HuH-7.5 (cell line): Measurements from ENCODE around the gene UBE2N.
"Not testable (repeated sequence)": the region's sequence is repeated elsewhere in the genome, so short reads cannot be mapped to it uniquely, and the experiment has no call there.

Experiments used
- DNase-seq: peaks from one replicate; pipeline ENCODE4 v3.0.0; 2011; ENCODE audit warnings: low spot score

Gene UBE2N

DNA sequence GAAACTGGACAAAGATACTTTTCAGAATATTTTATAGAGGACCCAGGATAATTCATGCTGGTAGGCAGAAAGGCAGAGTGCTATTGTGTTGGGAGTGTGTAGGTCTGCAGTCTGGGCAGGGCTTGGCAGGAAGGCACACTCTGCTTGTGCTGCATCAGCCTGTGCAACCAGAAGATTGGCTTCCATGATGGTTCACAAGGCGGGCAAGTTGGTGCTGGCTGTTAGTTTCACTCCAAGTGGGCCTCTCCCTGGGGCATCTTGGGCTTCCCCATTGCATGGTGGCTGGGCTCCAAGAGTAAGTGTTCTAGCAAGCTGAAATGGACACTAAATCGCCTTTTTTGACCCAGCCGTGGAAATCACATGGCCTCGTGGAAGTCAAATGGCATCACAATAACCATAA lies 1.8 kb upstream of the UBE2N start:
- DNase-seq, result no peak

DNA sequence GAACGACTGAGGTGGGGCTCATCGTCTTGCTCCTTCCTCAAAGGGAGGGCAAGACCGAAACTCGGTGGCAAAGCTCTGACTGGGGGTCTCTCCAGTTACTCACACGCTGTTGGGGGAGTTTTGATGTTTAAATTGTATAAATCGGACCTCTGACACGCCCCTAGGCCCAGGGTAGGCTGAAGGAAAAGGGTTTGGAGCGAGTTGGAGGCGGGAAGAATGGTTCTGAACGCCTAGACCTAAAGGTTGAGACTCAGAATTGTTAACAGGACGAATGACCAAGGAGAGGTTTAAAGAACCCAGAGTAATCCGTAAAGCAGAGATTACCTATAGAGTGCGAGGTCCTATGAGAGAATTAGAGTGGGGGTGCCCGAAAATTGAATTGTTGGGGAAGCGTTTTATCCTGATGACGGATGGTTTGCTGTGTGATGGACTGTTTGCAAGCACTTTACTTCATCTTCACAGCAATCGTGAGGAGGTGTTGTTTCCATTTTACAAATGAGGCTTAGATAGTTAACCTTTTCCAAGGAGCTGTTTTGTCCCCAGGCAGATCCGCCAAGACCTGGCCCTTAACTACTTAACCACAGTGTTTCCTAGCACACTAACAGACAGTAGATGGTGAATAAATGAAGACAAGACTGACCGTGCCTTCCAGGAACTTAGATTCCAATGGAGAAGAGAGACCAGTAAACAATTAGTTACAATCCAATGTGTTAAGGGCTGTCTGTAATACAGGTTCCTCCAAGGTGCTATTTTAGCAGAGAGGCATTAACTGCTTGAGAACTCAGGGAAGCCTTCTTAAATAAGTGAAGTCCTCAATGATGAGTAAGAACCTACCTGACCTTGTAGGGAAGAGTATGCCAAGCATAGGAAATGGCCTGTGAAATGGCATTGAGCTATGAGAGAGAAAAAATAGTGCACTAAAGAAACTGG lies 929 bp upstream of the UBE2N start:
- DNase-seq, result no peak

GRCh38 chr12:93441081-93441616 lies 598 bp downstream of the UBE2N start:
- DNase-seq, result peak; percentile 24

DNA sequence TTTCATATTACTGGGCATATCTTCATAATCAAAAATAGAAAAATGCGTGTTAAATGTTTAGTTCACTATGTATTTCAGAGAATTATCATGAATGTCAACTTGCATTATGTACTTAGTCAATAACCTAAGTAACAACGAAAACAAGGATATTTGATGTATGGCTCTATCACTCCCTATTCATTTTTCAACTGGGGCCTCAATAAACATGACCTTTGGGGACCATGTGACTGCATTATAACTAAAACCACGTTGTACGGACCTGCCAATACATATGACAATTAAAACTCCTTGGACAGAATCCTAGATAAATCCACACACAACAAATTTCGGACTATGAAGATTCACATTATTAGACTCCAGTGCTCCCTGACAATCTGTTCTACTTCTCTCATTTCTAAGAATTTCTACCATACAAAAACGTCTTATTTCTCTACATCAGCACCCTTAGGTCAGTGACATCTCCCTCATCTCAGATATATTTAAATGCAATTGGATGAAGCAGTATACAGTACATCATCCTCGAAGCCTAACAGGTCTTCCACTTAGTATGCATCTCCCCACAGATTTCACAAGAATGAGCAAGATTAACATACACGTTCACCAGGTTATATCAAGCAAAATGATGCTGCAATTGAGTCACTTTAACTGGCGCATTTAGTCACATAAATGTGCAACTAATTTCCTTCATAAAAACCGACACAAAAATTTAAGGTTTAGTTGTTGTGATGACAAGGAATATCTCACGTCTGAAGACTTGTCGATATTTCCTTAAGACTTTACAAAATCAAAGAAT lies 1.5 kb downstream of the UBE2N start:
- DNase-seq, result no peak

DNA sequence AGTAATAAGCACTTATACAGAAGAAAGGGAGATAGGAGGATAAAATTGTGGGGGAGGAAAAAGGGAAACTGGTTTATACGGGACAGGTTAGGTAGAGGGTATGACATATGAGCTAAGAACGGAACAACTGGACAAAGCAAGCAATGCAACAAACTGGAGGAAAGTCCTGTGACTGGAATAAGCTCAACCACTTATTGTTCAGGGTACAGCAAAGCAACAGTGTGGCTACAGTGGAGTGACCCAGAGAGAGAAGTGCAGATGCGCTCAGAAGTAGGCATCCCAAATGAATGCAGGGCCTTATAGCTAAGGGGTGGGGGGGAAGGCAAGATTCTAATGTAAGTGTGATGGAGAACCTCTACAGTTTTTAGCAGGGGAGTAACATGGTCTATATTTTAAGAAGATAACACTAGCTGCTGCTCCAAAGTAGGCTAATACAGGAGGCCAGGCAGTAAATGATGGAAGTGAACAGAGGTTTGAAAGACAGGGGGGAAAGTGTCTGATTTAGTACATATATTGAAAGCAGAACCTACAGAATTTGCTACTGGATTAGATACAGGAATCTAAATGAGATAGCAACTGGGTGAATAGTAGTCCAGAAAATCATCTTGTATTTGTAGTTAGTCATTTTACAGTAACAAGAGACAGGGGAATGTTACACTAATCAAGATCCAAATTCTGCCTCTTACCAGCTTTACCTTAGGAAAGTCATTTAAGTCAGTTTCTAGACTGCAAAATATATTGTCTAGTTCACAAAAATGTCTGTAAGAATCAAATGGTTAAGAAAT lies 3.3 kb downstream of the UBE2N start:
- DNase-seq, result no peak

- DNase-seq, result no peak
Observed at GRCh38 chr12:93434256-93434865, 7.4 kb downstream of the UBE2N start.

GRCh38 chr12:93432031-93432430 lies 9.7 kb downstream of the UBE2N start:
- not testable (repeated sequence) for DNase-seq

DNA sequence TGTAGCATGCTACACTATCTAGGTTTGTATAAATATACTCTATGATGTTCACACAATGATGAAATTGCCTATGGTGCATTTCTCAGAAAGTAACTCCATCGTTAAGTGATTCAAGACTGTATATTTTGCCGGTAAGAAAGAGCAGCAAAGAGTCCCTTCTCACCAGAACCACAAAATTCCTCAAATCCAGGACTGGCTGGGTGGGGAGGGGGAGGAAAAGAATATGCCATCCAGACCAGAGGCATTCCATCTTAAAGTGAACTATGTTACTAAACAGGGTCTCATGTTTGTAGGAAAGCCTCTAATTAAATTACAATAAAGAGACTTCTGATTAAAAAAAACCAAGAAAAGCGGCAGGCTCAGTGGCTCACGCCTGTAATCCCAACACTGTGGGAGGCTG lies 11.5 kb downstream of the UBE2N start:
- DNase-seq, result no peak

GRCh38 chr12:93429852-93430251 lies 11.9 kb downstream of the UBE2N start:
- DNase-seq, result no peak

DNA sequence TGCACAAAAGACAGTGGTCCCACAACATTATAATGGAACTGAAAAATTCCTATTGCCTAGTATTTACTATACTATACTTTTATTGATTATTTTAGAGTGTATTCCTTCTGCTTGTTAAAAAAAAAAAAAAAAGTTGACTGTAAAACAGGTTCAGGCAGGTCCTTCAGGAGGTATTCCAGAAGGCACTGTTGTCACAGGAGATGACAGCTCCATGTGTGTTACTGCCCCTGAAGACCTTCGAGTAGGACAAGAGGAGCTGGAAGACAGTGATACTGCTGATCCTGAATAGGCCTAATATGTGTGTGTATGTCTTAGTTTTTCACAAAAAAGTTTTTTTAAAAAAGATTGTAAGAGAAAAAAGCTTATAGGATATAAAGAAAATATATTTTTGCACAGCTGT lies 12.3 kb downstream of the UBE2N start:
- no peak for DNase-seq

GRCh38 chr12:93427779-93428564 lies 13.8 kb downstream of the UBE2N start:
- DNase-seq, result no peak

DNA sequence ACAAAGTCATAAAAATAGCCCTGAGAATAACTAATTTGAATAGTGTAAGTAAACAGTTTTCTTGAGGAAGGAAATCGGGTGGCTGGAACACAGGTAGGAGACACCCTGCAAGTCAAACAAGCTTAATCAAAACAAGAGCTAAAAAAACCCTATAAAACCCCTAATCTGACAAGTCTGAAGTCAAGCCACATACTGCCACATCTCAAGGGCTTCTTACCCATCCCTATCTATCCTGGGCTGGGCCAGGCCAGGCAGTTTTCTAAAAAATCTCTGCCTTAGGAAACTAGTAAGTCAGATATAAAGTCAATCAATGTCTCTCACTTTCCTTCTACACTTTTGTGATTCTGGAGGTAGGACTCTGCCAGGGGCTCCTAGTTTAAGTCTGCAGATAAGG lies 15.3 kb downstream of the UBE2N start:
- no peak for DNase-seq

- no peak for DNase-seq
Observed at GRCh38 chr12:93425736-93426411, 15.9 kb downstream of the UBE2N start.

DNA sequence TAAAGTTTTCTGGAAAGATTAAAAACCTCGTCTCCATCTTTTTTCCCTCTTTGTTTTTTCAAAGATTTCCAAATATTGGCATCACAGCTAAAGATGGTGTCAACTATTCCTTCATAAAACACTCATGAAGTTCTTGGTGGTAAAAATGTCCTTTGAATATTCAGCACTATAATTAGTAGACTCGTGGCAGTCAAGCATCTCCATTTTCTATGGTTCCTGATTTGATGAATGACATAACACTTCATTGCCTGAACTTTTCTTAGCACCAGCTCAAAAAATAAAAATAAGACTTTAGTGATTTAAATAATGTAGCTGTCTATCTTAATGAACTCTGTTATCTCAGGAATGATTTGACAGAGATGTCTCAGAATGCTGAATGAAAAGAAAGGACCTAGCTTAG lies 19.7 kb downstream of the UBE2N start:
- DNase-seq, result no peak

GRCh38 chr12:93419388-93420034 lies 22.2 kb downstream of the UBE2N start:
- DNase-seq, result no peak

DNA sequence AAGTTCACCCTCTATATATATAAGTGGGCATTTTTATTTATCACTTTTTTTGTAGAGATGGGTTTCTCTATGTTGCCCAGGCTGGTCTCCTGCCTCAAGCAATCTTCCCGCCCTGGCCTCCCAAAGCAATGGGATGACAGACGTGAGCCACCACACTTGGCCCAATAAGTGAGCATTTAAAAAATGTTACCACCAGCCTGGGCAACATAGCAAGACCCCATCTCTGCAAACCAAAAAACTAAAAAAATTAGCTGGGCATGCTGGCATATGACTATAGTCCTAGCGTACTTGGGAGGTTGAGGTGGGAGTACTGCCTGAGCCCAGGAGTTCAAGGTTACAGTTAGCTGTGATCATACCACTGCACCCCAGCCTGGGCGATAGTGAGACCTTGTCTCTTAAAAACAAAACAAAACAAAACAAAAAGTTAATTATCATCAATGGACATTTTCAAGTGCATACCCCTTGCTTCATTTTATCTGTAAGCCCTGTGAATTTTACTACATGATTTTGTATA lies 23.7 kb downstream of the UBE2N start:
- no peak for DNase-seq

- DNase-seq, result no peak
Observed at GRCh38 chr12:93415723-93416464, 25.9 kb downstream of the UBE2N start.

- DNase-seq, result no peak
Observed at GRCh38 chr12:93413064-93413463, 28.7 kb downstream of the UBE2N start.

GRCh38 chr12:93412396-93412795 lies 29.4 kb downstream of the UBE2N start:
- not testable (repeated sequence) for DNase-seq
